ENCODE data around the gene GOLGA8M.
"Not testable (repeated sequence)": the region's sequence is repeated elsewhere in the genome, so short reads cannot be mapped to it uniquely, and the experiment has no call there.

GRCh38 chr15:28660750-28661149, 51.5 kb downstream of the GOLGA8M start:
- TF ChIP-seq POLR2A, CTCF (IDR thresholded peaks at IDR 0.05): not testable (repeated sequence)
